T-helper 1 cell (primary cell): ENCODE measurements around the gene CXCR3.
"Not testable (repeated sequence)": the region's sequence is repeated elsewhere in the genome, so short reads cannot be mapped to it uniquely, and the experiment has no call there.

Source experiments
- DNase-seq, 5 donors: peaks; one replicate each; pipeline ENCODE4 v3.0.0-alpha.2; 2012 to 2020
- total RNA-seq, 4 donors: gene quantifications; one replicate each; lab custom pipeline; 2026; lab: John Stamatoyannopoulos, UW

CXCR3 gene
- 27.5 to 76.6 (median 32.8) reads per million in 4 donors for total RNA-seq

- peak in 4 of 5 donors; percentile 18 to 80 (median 44) for DNase-seq
Measured at GRCh38 chrX:71618303-71618721, at the start of gene CXCR3. CXCR3 (minus strand) TSS chrX:71618511; CDS start chrX:71618449, 62 bp downstream.

DNA sequence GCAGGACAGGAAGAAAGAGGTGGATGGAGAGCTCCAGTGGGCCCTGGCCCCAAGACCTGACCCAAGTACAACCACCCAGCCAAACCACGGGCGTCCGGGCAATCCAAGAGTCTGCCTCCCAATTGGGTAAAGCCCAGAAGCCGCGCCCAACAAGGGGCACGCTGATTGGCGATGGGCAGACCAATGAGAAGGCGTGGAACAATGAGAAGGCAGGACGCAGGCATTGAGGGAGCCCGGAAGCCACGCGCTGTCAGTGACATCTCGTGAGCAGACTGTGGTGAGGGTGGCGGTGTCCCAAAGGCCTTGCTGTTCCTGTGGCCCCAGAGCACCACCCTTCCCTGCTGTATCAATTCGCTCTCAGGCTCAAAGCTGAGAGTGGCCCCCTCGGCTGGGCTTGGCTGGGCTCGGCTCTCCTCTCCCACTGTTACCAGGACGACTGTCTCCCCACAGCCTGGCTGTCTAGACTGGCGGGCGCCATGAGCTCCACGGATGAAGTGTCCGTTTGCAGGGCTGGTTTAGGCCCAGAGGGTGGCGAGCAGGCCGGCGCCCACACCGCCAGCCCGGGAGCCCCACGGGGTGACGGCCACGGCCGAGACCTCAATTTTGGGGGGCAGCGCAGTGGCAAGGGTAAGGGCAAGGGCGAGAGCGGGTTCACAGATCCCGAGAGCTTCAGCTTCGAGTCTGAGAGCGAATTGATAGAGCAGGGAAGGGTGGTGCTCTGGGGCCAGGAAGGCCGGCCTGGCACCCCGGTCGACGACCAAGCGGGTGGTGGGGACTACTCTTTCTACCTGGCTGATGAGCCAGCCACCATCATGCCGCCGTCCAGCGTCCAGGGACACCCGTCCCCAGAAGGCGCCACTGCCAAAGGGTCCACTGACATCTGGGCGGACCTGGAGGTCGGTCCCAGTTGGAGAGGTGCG is 49.3 kb upstream of the CXCR3 start, which contains the start of gene LOC101059915:
Gene LOC101059915 (plus strand): TSS at position 219 of the 920 bp plus-strand sequence.
- DNase-seq = no peak

GRCh38 chrX:71666240-71667223 is 48.2 kb upstream of the CXCR3 start:
- DNase-seq = no peak

DNA sequence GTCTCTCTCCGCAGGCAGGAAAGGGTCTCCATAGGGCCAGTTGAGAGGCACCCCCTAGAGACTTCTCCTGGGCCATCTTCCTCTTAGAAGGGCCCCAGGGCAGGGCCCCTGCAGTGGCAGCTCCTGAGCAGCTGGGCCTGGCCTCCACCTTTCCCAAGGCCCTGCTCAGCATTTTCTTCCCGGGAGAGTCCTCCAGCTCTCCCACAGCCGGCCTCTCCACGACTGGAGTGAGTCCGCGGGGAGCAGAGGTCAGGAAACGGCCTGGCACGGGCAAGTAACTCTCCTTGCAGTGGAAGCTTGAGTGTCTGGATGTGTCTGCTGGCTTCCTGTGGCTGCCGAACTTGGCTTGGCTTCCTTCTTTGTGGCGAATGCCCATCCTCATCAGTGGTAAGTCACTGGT is 47.4 kb upstream of the CXCR3 start:
- no peak for DNase-seq

- no peak for DNase-seq
Measured at GRCh38 chrX:71664889-71665491, 46.7 kb upstream of the CXCR3 start.

DNA sequence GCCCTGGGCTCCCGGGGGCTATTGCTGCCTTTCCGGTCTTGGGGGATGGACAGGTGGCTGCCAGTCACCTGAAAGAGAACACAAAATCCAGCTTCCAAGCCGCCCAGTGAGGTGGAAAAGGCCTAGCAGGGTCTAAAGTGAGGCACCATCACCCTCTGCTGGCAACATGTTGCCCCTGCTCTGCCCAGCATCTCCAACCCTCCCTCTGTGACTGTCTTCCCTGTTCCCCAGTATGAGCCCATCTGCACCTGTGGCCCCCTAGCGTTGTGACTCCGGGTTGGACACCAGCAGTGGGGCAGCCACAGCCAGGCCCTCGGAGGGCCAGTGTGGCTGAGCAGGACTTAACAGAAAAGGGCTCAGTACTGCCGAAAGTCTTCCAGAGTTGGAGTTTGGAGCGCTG is 45.9 kb upstream of the CXCR3 start:
- DNase-seq = not testable (repeated sequence)

- not testable (repeated sequence) for DNase-seq
Measured at GRCh38 chrX:71663238-71663637, 44.9 kb upstream of the CXCR3 start.

- not testable (repeated sequence) for DNase-seq
Measured at GRCh38 chrX:71662654-71663053, 44.3 kb upstream of the CXCR3 start.

- no peak for DNase-seq
Measured at GRCh38 chrX:71661919-71662318, 43.6 kb upstream of the CXCR3 start.

- DNase-seq = no peak
Measured at GRCh38 chrX:71660562-71661416, 42.5 kb upstream of the CXCR3 start.

DNA sequence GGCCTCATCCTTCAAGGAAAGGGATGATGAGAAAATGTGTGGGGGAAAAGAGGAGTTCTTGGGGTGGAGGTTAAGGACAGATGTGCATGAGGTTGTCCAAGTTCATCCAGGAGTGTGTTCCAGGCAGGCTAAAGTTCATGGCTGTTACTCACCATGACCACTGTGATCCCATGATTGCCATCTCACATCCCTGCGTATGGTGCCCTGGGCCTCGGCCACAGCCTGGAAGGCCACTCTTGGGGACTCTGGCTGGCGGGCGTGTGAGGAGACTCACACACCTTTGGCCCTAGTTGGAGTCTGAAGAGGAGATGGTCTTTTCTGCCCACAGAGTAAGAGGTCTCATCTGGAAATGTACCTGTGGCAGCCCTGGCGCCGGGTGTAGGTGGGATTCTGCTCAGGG is 41.6 kb upstream of the CXCR3 start:
- DNase-seq = no peak

DNA sequence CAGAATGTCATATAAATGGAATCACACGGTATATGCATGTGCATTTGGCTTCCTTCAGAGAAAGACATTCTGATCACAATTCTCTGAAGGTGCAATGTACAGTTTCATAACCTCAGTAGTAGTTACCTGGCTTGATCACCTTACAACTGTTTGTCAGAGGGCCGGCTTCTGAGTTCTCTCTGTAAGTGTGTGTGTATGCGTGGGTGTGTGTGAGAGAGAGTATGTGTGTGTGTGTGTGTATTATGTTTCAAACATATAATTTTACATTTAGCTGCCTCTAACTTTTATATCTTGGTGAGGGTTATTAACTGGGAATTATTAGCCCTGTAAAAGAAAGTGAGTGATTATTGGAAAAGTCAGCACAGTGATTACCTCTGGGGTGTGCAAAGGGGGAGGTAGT is 41.0 kb upstream of the CXCR3 start:
- DNase-seq = no peak

- no peak for DNase-seq
Measured at GRCh38 chrX:71657267-71657666, 39.0 kb upstream of the CXCR3 start.

- no peak for DNase-seq
Measured at GRCh38 chrX:71653344-71653743, 35.0 kb upstream of the CXCR3 start.

GRCh38 chrX:71652405-71652804 is 34.1 kb upstream of the CXCR3 start:
- DNase-seq = peak in 4 of 5 donors; percentile 24 to 62 (median 44)

DNA sequence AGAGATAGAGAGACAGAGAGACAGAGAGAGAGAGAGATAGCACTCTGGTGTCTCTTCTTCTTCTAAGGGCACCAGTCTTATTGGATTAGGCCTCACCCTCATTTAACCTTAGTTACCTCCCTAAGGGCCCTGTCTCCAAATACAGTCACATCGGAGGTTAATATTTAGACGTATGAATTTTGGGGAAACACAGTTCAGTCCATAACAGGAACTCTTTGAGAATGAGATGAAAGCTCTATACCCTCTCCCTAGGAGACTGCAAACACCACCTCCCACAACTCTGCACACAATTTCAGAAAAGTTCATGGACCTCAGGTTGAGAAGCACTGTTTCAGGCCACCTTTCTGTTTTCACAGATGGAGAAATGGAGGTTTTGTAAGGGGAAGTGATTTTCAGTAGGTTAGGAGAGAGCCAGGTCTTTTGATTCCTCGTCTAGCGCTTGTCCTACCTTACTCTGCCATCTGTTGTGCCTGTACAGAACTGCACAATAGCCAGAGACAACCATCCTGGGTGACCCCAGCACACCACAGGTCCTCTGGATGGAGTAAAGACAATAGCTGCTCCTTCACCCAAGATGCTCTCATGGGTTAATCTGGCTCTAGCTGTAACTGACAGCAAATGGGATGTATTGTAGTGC is 32.1 kb upstream of the CXCR3 start:
- DNase-seq = peak in 2 of 5 donors; percentile 21 to 40

DNA sequence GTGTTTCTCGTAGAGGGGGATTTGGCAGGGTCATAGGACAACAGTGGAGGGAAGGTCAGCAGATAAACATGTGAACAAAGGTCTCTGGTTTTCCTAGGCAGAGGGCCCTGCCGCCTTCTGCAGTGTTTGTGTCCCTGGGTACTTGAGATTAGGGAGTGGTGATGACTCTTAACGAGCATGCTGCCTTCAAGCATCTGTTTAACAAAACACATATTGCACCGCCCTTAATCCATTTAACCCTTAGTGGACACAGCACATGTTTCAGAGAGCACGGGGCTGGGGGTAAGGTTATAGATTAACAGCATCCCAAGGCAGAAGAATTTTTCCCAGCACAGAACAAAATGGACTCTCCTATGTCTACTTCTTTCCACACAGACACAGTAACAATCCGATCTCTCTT is 26.1 kb upstream of the CXCR3 start:
- DNase-seq = not testable (repeated sequence)

GRCh38 chrX:71640002-71640401 is 21.7 kb upstream of the CXCR3 start:
- no peak for DNase-seq

DNA sequence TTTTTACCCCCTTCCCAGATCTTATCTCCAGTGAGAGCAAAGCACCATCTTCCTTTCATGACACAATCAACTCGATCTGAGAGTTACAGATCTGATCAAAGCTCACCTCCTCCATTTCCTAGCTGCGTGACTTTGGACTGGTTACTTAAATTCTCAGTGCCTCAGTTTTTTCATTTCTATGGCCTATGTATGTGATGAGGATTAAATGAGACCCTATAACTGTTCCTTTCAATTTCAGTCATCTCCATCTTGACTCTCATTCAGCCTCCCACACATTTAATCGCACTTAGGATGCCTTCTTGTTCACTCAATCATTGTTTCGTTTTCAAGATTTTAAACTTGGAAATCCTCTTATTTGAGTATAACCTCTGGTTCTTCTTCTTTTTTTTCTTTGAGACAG is 20.1 kb upstream of the CXCR3 start:
- peak in 1 of 5 donors; percentile 18 for DNase-seq

DNA sequence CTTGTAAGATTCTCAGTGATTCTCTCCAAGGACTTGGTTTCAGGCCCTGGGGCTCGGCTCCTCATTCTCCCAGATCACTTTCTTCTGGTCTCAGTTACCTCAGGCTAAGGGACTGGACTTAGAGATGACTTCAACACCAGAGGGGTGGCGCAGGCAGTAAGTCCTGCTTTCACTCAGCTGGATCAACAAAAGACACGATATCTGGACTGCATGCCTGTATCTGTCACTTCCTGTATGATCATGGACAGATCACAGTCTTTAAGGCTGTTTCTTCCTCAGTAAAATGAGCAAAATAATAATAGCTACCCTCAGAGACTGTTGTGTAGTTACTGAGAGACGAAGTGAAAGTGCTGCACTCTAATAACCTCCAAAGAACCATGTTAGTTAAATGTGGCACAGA is 19.5 kb upstream of the CXCR3 start:
- peak in 1 of 5 donors; percentile 28 for DNase-seq

GRCh38 chrX:71637253-71637618 is 18.9 kb upstream of the CXCR3 start:
- DNase-seq = no peak
